Keratinocyte (primary cell): ENCODE data around the gene TMEM17.

Experiments used
- CTCF ChIP-seq, 3 experiments: IDR thresholded peaks in 1 of 3; conservative IDR thresholded peaks in 1 of 3; optimal IDR thresholded peaks in 1 of 3; 2 replicates in 2 of 3; 3 replicates in 1 of 3; pipeline versions ENCODE3 to v1.5.1; 2011; ENCODE audit warnings: low read length in 3 of 3, mild to moderate bottlenecking in 3 of 3, moderate library complexity in 2 of 3, control low read depth in 1 of 3, inconsistent platforms in 1 of 3; ENCODE audit not compliant: insufficient read depth in 2 of 3; ENCODE audit errors: extremely low read depth in 1 of 3
- EZH2 ChIP-seq: IDR thresholded peaks from one replicate; pipeline ENCODE4 v1.6.1; 2012; ENCODE audit warnings: inconsistent platforms, mild to moderate bottlenecking, low read length, moderate library complexity

DNA sequence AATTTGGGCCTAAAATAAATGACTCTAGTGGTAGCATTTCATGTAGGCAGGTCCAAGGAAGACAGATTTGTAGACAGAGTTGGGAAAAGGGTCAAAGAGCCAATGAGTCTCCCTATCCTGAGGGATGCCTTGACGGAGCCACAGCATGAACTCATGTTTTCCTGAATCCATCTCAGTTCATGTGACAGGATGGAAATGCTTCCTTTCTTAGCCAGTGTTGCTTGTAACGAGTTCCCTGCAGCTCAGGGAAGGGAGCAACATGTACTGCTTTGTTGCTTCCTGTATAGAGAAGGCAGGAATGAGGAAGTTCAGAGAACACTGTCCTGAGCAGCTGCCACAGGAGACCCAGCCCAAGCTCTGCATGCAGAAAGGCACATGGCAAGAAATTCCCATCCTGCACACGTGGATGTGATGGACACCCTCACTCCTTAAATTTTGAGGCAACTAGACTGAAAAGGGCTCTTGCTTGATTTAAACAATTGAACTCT lies 27.9 kb downstream of the TMEM17 start:
- TF ChIP-seq CTCF (optimal IDR thresholded peaks at IDR 0.05 in 1 of 3, IDR thresholded peaks at IDR 0.05 in 1 of 3, conservative IDR thresholded peaks at IDR 0.05 in 1 of 3; ENCODE audit: extremely low read depth in 1 of 3, insufficient read depth in 2 of 3, low read length in 3 of 3), result no peak
- no peak for TF ChIP-seq EZH2
